ENCODE measurements around the gene TECTB.

TECTB gene

GRCh38 chr10:112327678-112328077, 44.5 kb downstream of the TECTB start:
- no peak overlapping the region for H3K27ac ChIP-seq (ENCODE audit: insufficient read depth, low read length, poor library complexity, severe bottlenecking)
- no peaks in the 10 kb centered on the region for H3K27me3 ChIP-seq (replicated peaks; ENCODE audit: control insufficient read depth, insufficient read depth, low read length, poor library complexity, severe bottlenecking)
- H3K4me1 ChIP-seq (ENCODE audit: control insufficient read depth, insufficient read depth, low read length, poor library complexity, severe bottlenecking), result no peaks in the 10 kb centered on the region
- H3K4me3 ChIP-seq (ENCODE audit: insufficient read depth, low read depth, low read length, poor library complexity, severe bottlenecking), result no peak overlapping the region
- H3K9me3 ChIP-seq (ENCODE audit: control insufficient read depth, low read length), result no peaks in the 10 kb centered on the region
- H3K36me3 ChIP-seq (ENCODE audit: control insufficient read depth, insufficient read depth, low read length), result no peaks in the 10 kb centered on the region
- no peak for DNase-seq

- no peaks in the 10 kb centered on the region for H3K4me1 ChIP-seq (ENCODE audit: control insufficient read depth, insufficient read depth, low read length, poor library complexity, severe bottlenecking)
- no peaks in the 10 kb centered on the region for H3K36me3 ChIP-seq (ENCODE audit: control insufficient read depth, insufficient read depth, low read length)
- no peak for DNase-seq
- H3K9me3 ChIP-seq (ENCODE audit: control insufficient read depth, low read length), result no peaks in the 10 kb centered on the region
- no peak overlapping the region for H3K27ac ChIP-seq (ENCODE audit: insufficient read depth, low read length, poor library complexity, severe bottlenecking)
- H3K27me3 ChIP-seq (replicated peaks; ENCODE audit: control insufficient read depth, insufficient read depth, low read length, poor library complexity, severe bottlenecking), result no peaks in the 10 kb centered on the region
- no peak overlapping the region for H3K4me3 ChIP-seq (ENCODE audit: insufficient read depth, low read depth, low read length, poor library complexity, severe bottlenecking)
These were observed 47.0 kb downstream of the TECTB start for GRCh38 chr10:112330162-112330561.

- no peak overlapping the region for H3K4me3 ChIP-seq (ENCODE audit: insufficient read depth, low read depth, low read length, poor library complexity, severe bottlenecking)
- DNase-seq, result no peak
- no peaks in the 10 kb centered on the region for H3K36me3 ChIP-seq (ENCODE audit: control insufficient read depth, insufficient read depth, low read length)
- no peak overlapping the region for H3K27ac ChIP-seq (ENCODE audit: insufficient read depth, low read length, poor library complexity, severe bottlenecking)
- H3K4me1 ChIP-seq (ENCODE audit: control insufficient read depth, insufficient read depth, low read length, poor library complexity, severe bottlenecking), result no peaks in the 10 kb centered on the region
- H3K9me3 ChIP-seq (ENCODE audit: control insufficient read depth, low read length), result no peaks in the 10 kb centered on the region
- no peaks in the 10 kb centered on the region for H3K27me3 ChIP-seq (replicated peaks; ENCODE audit: control insufficient read depth, insufficient read depth, low read length, poor library complexity, severe bottlenecking)
These were observed 47.5 kb downstream of the TECTB start for GRCh38 chr10:112330607-112331160.

- Histone ChIP-seq H3K4me1 (ENCODE audit: control insufficient read depth, insufficient read depth, low read length, poor library complexity, severe bottlenecking) (no peaks in the 10 kb centered on the region), H3K9me3 (ENCODE audit: control insufficient read depth, low read length) (no peaks in the 10 kb centered on the region), H3K27ac (ENCODE audit: insufficient read depth, low read length, poor library complexity, severe bottlenecking) (no peak overlapping the region), H3K4me3 (ENCODE audit: insufficient read depth, low read depth, low read length, poor library complexity, severe bottlenecking) (no peak overlapping the region), H3K27me3 (replicated peaks; ENCODE audit: control insufficient read depth, insufficient read depth, low read length, poor library complexity, severe bottlenecking) (no peaks in the 10 kb centered on the region), H3K36me3 (ENCODE audit: control insufficient read depth, insufficient read depth, low read length) (no peaks in the 10 kb centered on the region)
- DNase-seq, result no peak
These were observed 48.8 kb downstream of the TECTB start for GRCh38 chr10:112332022-112332421.

- Histone ChIP-seq H3K4me3 (ENCODE audit: insufficient read depth, low read depth, low read length, poor library complexity, severe bottlenecking) (no peak overlapping the region), H3K36me3 (ENCODE audit: control insufficient read depth, insufficient read depth, low read length) (no peaks in the 10 kb centered on the region), H3K27me3 (replicated peaks; ENCODE audit: control insufficient read depth, insufficient read depth, low read length, poor library complexity, severe bottlenecking) (no peaks in the 10 kb centered on the region), H3K4me1 (ENCODE audit: control insufficient read depth, insufficient read depth, low read length, poor library complexity, severe bottlenecking) (no peaks in the 10 kb centered on the region), H3K27ac (ENCODE audit: insufficient read depth, low read length, poor library complexity, severe bottlenecking) (no peak overlapping the region), H3K9me3 (ENCODE audit: control insufficient read depth, low read length) (no peaks in the 10 kb centered on the region)
- no peak for DNase-seq
These were observed 49.5 kb downstream of the TECTB start for GRCh38 chr10:112332509-112333228.

GRCh38 chr10:112333452-112333851, 50.3 kb downstream of the TECTB start:
- H3K36me3 ChIP-seq (ENCODE audit: control insufficient read depth, insufficient read depth, low read length), result no peaks in the 10 kb centered on the region
- DNase-seq, result no peak
- H3K27ac ChIP-seq (ENCODE audit: insufficient read depth, low read length, poor library complexity, severe bottlenecking), result no peak overlapping the region
- H3K4me3 ChIP-seq (ENCODE audit: insufficient read depth, low read depth, low read length, poor library complexity, severe bottlenecking), result no peak overlapping the region
- no peaks in the 10 kb centered on the region for H3K9me3 ChIP-seq (ENCODE audit: control insufficient read depth, low read length)
- no peaks in the 10 kb centered on the region for H3K27me3 ChIP-seq (replicated peaks; ENCODE audit: control insufficient read depth, insufficient read depth, low read length, poor library complexity, severe bottlenecking)
- H3K4me1 ChIP-seq (ENCODE audit: control insufficient read depth, insufficient read depth, low read length, poor library complexity, severe bottlenecking), result no peaks in the 10 kb centered on the region

GRCh38 chr10:112335111-112335867, 52.1 kb downstream of the TECTB start:
- Histone ChIP-seq H3K27ac (ENCODE audit: insufficient read depth, low read length, poor library complexity, severe bottlenecking) (no peak overlapping the region), H3K4me1 (ENCODE audit: control insufficient read depth, insufficient read depth, low read length, poor library complexity, severe bottlenecking) (no peaks in the 10 kb centered on the region), H3K27me3 (replicated peaks; ENCODE audit: control insufficient read depth, insufficient read depth, low read length, poor library complexity, severe bottlenecking) (no peaks in the 10 kb centered on the region), H3K9me3 (ENCODE audit: control insufficient read depth, low read length) (no peaks in the 10 kb centered on the region), H3K4me3 (ENCODE audit: insufficient read depth, low read depth, low read length, poor library complexity, severe bottlenecking) (no peak overlapping the region), H3K36me3 (ENCODE audit: control insufficient read depth, insufficient read depth, low read length) (no peaks in the 10 kb centered on the region)
- no peak for DNase-seq

- Histone ChIP-seq H3K4me3 (ENCODE audit: insufficient read depth, low read depth, low read length, poor library complexity, severe bottlenecking) (no peak overlapping the region), H3K27ac (ENCODE audit: insufficient read depth, low read length, poor library complexity, severe bottlenecking) (no peak overlapping the region), H3K9me3 (ENCODE audit: control insufficient read depth, low read length) (no peaks in the 10 kb centered on the region), H3K36me3 (ENCODE audit: control insufficient read depth, insufficient read depth, low read length) (no peaks in the 10 kb centered on the region), H3K27me3 (replicated peaks; ENCODE audit: control insufficient read depth, insufficient read depth, low read length, poor library complexity, severe bottlenecking) (no peaks in the 10 kb centered on the region), H3K4me1 (ENCODE audit: control insufficient read depth, insufficient read depth, low read length, poor library complexity, severe bottlenecking) (no peaks in the 10 kb centered on the region)
- DNase-seq, result no peak
These were observed 52.7 kb downstream of the TECTB start for GRCh38 chr10:112335868-112336265.

- no peaks in the 10 kb centered on the region for H3K9me3 ChIP-seq (ENCODE audit: control insufficient read depth, low read length)
- no peaks in the 10 kb centered on the region for H3K4me1 ChIP-seq (ENCODE audit: control insufficient read depth, insufficient read depth, low read length, poor library complexity, severe bottlenecking)
- no peaks in the 10 kb centered on the region for H3K27me3 ChIP-seq (replicated peaks; ENCODE audit: control insufficient read depth, insufficient read depth, low read length, poor library complexity, severe bottlenecking)
- H3K4me3 ChIP-seq (ENCODE audit: insufficient read depth, low read depth, low read length, poor library complexity, severe bottlenecking), result no peak overlapping the region
- H3K36me3 ChIP-seq (ENCODE audit: control insufficient read depth, insufficient read depth, low read length), result no peaks in the 10 kb centered on the region
- no peak overlapping the region for H3K27ac ChIP-seq (ENCODE audit: insufficient read depth, low read length, poor library complexity, severe bottlenecking)
- DNase-seq, result no peak
These were observed 53.5 kb downstream of the TECTB start for GRCh38 chr10:112336556-112337201.

GRCh38 chr10:112338957-112339356, 55.8 kb downstream of the TECTB start:
- H3K4me3 ChIP-seq (ENCODE audit: insufficient read depth, low read depth, low read length, poor library complexity, severe bottlenecking), result no peak overlapping the region
- no peaks in the 10 kb centered on the region for H3K27me3 ChIP-seq (replicated peaks; ENCODE audit: control insufficient read depth, insufficient read depth, low read length, poor library complexity, severe bottlenecking)
- no peak for DNase-seq
- no peaks in the 10 kb centered on the region for H3K4me1 ChIP-seq (ENCODE audit: control insufficient read depth, insufficient read depth, low read length, poor library complexity, severe bottlenecking)
- no peak overlapping the region for H3K27ac ChIP-seq (ENCODE audit: insufficient read depth, low read length, poor library complexity, severe bottlenecking)
- no peaks in the 10 kb centered on the region for H3K9me3 ChIP-seq (ENCODE audit: control insufficient read depth, low read length)
- H3K36me3 ChIP-seq (ENCODE audit: control insufficient read depth, insufficient read depth, low read length), result no peaks in the 10 kb centered on the region

All from effector memory CD4-positive, alpha-beta T cell (primary cell).